HepG2 (cell line): ENCODE measurements around the gene FNDC8. TPM values are rescaled to one million over a fixed set of nuclear protein-coding genes. Genes with fewer than 3 reads are reported as not detected.

ENCODE experiments used
- ELF1 ChIP-seq: sonication (generic); formaldehyde crosslinking; IDR thresholded peaks from 2 replicates; pipeline ENCODE4 v1.4.0; 2020; ENCODE audit warnings: missing genetic modification reagents
- HOXA5 ChIP-seq: sonication (generic); formaldehyde crosslinking; IDR thresholded peaks from 2 replicates; pipeline ENCODE4 v1.4.0; 2020; ENCODE audit warnings: missing genetic modification reagents
- IRX3 ChIP-seq: sonication (generic); formaldehyde crosslinking; IDR thresholded peaks from 2 replicates; pipeline ENCODE4 v1.8.1; 2023; ENCODE audit warnings: mild to moderate bottlenecking, low read depth, missing genetic modification reagents, borderline replicate concordance
- MAFG ChIP-seq: sonication (generic); formaldehyde crosslinking; IDR thresholded peaks from 2 replicates; pipeline ENCODE4 v1.5.1; 2020; ENCODE audit warnings: mild to moderate bottlenecking, missing genetic modification reagents
- PAWR ChIP-seq: sonication (generic); formaldehyde crosslinking; IDR thresholded peaks from 2 replicates; pipeline ENCODE4 v1.4.0; 2020; ENCODE audit warnings: missing genetic modification reagents, mild to moderate bottlenecking, borderline replicate concordance
- RARG ChIP-seq: sonication (generic); formaldehyde crosslinking; IDR thresholded peaks from 2 replicates; pipeline ENCODE4 v1.4.0; 2020; ENCODE audit warnings: low read depth, mild to moderate bottlenecking, missing genetic modification reagents
- RBM22 ChIP-seq: fragments of 200-400 bp; formaldehyde crosslinking; optimal IDR thresholded peaks from 2 replicates; pipeline ENCODE3; 2017; ENCODE audit warnings: mild to moderate bottlenecking, low read length, moderate library complexity
- SNAPC2 ChIP-seq: sonication (generic); formaldehyde crosslinking; IDR thresholded peaks from 2 replicates; pipeline ENCODE4 v1.8.1; 2022; ENCODE audit warnings: mild to moderate bottlenecking, missing genetic modification reagents
- ZNF337 ChIP-seq: sonication (generic); formaldehyde crosslinking; IDR thresholded peaks from 2 replicates; pipeline ENCODE4 v1.5.1; 2020; ENCODE audit warnings: missing genetic modification reagents, low read depth, mild to moderate bottlenecking, borderline replicate concordance
- ZNF652 ChIP-seq: IDR thresholded peaks from 2 replicates; pipeline ENCODE4 v1.6.1; 2016; ENCODE audit warnings: low read depth, borderline replicate concordance
- ZNF670 ChIP-seq: sonication (generic); formaldehyde crosslinking; IDR thresholded peaks from 2 replicates; pipeline ENCODE4 v1.8.0; 2022; ENCODE audit warnings: mild to moderate bottlenecking, missing genetic modification reagents, borderline replicate concordance
- ZNF891 ChIP-seq: sonication (generic); formaldehyde crosslinking; IDR thresholded peaks from 2 replicates; pipeline ENCODE4 v1.5.0; 2020; ENCODE audit warnings: mild to moderate bottlenecking, missing genetic modification reagents
- ZSCAN9 ChIP-seq: IDR thresholded peaks from 2 replicates; pipeline ENCODE4 v1.6.1; 2016; ENCODE audit warnings: borderline replicate concordance
- polyA plus RNA-seq, 8 experiments: library from polyadenylated mRNA; depleted of rRNA in 3 of 8; stranded (reverse) in 7 of 8; unstranded in 1 of 8; fragments of >200 nt; fragmentation: Illumina TruSeq in 4 of 8; extraction: Trizol in 4 of 8; gene quantifications; 2 replicates each; pipeline versions ENCODE4 v1.2.1 to v1.2.3, GENCODE V29; 2011 to 2016; ENCODE audit warnings: low read depth in 4 of 8, missing spikeins in 1 of 8, mixed read lengths in 1 of 8; ENCODE audit not compliant: insufficient read depth in 1 of 8
- total RNA-seq, 5 experiments: library from RNA; depleted of rRNA; stranded (reverse); fragments of >200 nt; fragmentation: Illumina TruSeq; extraction: Trizol; gene quantifications; 2 replicates each; pipeline ENCODE4 v1.2.3, GENCODE V29; 2016; ENCODE audit warnings: low read depth in 1 of 5
- TF ChIP-seq, protein P1 (sequence below): sonication (generic); formaldehyde crosslinking; IDR thresholded peaks from 2 replicates; pipeline ENCODE4 v1.5.0; 2020; ENCODE audit warnings: missing genetic modification reagents
- TF ChIP-seq, protein P2 (sequence below): sonication (generic); formaldehyde crosslinking; IDR thresholded peaks from 2 replicates; pipeline ENCODE4 v1.5.0; 2020; ENCODE audit warnings: mild to moderate bottlenecking, missing genetic modification reagents, moderate library complexity
- TF ChIP-seq, protein P3 (sequence below): sonication (generic); formaldehyde crosslinking; IDR thresholded peaks from 2 replicates; pipeline ENCODE4 v1.4.0; 2020; ENCODE audit warnings: missing genetic modification reagents, borderline replicate concordance
- TF ChIP-seq, protein P4 (sequence below): IDR thresholded peaks from 2 replicates; pipeline ENCODE4 v1.6.1; 2016; ENCODE audit warnings: missing genetic modification reagents, missing compliant biosample characterization
- TF ChIP-seq, protein P5 (sequence below): sonication (generic); formaldehyde crosslinking; IDR thresholded peaks from 2 replicates; pipeline ENCODE4 v1.4.0; 2020; ENCODE audit warnings: mild to moderate bottlenecking, missing genetic modification reagents, borderline replicate concordance

FNDC8 gene
- total and polyA plus RNA-seq, 2 of the 13 experiments (the other 11 are each of a cell fraction or from before 2014, with no cell fraction given), result not detected

DNA sequence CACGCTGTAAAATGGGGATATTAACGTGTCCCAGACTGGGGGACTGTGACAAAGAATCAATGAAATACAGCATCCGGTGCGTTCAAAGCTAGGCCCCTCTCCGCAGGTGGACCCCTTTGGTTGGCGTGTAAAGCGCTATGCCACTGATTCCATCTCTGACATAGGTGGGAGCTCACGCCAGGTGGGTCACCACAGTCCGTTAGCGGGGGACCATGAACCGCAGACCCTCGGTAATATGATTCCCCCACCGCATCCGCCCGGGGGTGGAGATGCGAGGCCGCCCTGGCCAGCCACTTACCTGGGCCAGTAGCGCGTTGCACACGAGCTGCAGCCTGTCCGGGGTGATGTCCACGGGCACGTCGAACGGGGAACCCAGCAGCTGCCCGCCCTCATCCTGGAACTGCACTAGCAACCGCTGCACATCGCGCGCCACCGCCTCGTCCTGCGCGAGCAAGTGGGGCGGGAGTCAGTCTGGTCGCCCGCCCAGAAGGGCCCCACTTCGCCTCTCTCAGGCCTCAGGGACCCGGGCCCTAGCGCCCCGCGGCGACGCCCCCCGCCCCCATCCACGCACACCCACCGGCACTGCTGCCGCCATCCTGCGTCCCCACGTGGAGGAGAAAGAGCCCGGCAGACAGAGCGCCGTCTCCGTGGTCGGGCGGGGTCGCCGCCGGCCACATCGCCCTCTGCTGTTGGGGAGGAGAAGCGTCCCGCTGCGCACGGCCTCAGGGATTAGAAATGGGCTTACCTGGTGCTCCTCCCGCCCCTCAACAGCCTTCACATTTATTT, 20.5 kb downstream of the FNDC8 start, which contains the start of gene NLE1 (continued):
- peak; percentile 87; the same call in 1 of the 2 replicates for TF ChIP-seq ZSCAN9 (CRISPR knock-in tag)
- TF ChIP-seq, protein P1, sequence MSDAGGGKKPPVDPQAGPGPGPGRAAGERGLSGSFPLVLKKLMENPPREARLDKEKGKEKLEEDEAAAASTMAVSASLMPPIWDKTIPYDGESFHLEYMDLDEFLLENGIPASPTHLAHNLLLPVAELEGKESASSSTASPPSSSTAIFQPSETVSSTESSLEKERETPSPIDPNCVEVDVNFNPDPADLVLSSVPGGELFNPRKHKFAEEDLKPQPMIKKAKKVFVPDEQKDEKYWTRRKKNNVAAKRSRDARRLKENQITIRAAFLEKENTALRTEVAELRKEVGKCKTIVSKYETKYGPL (CRISPR knock-in tag), result no peak
- TF ChIP-seq, protein P2, sequence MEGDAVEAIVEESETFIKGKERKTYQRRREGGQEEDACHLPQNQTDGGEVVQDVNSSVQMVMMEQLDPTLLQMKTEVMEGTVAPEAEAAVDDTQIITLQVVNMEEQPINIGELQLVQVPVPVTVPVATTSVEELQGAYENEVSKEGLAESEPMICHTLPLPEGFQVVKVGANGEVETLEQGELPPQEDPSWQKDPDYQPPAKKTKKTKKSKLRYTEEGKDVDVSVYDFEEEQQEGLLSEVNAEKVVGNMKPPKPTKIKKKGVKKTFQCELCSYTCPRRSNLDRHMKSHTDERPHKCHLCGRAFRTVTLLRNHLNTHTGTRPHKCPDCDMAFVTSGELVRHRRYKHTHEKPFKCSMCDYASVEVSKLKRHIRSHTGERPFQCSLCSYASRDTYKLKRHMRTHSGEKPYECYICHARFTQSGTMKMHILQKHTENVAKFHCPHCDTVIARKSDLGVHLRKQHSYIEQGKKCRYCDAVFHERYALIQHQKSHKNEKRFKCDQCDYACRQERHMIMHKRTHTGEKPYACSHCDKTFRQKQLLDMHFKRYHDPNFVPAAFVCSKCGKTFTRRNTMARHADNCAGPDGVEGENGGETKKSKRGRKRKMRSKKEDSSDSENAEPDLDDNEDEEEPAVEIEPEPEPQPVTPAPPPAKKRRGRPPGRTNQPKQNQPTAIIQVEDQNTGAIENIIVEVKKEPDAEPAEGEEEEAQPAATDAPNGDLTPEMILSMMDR (CRISPR knock-in tag), result peak; percentile 95
- TF ChIP-seq ELF1 (CRISPR knock-in tag), result peak; percentile 70; the same call in 1 of the 2 replicates
- peak; percentile 81 for TF ChIP-seq ZNF891
- TF ChIP-seq HOXA5 (CRISPR knock-in tag), result no peak
- TF ChIP-seq, protein P3, sequence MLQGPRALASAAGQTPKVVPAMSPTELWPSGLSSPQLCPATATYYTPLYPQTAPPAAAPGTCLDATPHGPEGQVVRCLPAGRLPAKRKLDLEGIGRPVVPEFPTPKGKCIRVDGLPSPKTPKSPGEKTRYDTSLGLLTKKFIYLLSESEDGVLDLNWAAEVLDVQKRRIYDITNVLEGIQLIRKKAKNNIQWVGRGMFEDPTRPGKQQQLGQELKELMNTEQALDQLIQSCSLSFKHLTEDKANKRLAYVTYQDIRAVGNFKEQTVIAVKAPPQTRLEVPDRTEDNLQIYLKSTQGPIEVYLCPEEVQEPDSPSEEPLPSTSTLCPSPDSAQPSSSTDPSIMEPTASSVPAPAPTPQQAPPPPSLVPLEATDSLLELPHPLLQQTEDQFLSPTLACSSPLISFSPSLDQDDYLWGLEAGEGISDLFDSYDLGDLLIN (CRISPR knock-in tag), result no peak
- TF ChIP-seq RBM22, result peak; percentile 60
- no peak for TF ChIP-seq ZNF670
- no peak for TF ChIP-seq ZNF652 (CRISPR knock-in tag)
- no peak for TF ChIP-seq MAFG (CRISPR knock-in tag)
- TF ChIP-seq PAWR (CRISPR knock-in tag), result no peak
- TF ChIP-seq IRX3 (CRISPR knock-in tag), result no peak
- no peak for TF ChIP-seq ZNF337 (CRISPR knock-in tag)
- 0 out of 2 replicates have a peak, but pooled peaks have one; percentile 27 for TF ChIP-seq SNAPC2
- 0 out of 2 replicates have a peak, but pooled peaks have one; percentile 54 for TF ChIP-seq RARG (CRISPR knock-in tag)
- TF ChIP-seq, protein P4, sequence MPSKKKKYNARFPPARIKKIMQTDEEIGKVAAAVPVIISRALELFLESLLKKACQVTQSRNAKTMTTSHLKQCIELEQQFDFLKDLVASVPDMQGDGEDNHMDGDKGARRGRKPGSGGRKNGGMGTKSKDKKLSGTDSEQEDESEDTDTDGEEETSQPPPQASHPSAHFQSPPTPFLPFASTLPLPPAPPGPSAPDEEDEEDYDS (CRISPR knock-in tag), result peak; percentile 57; the same call in 1 of the 2 replicates
- TF ChIP-seq, protein P5, sequence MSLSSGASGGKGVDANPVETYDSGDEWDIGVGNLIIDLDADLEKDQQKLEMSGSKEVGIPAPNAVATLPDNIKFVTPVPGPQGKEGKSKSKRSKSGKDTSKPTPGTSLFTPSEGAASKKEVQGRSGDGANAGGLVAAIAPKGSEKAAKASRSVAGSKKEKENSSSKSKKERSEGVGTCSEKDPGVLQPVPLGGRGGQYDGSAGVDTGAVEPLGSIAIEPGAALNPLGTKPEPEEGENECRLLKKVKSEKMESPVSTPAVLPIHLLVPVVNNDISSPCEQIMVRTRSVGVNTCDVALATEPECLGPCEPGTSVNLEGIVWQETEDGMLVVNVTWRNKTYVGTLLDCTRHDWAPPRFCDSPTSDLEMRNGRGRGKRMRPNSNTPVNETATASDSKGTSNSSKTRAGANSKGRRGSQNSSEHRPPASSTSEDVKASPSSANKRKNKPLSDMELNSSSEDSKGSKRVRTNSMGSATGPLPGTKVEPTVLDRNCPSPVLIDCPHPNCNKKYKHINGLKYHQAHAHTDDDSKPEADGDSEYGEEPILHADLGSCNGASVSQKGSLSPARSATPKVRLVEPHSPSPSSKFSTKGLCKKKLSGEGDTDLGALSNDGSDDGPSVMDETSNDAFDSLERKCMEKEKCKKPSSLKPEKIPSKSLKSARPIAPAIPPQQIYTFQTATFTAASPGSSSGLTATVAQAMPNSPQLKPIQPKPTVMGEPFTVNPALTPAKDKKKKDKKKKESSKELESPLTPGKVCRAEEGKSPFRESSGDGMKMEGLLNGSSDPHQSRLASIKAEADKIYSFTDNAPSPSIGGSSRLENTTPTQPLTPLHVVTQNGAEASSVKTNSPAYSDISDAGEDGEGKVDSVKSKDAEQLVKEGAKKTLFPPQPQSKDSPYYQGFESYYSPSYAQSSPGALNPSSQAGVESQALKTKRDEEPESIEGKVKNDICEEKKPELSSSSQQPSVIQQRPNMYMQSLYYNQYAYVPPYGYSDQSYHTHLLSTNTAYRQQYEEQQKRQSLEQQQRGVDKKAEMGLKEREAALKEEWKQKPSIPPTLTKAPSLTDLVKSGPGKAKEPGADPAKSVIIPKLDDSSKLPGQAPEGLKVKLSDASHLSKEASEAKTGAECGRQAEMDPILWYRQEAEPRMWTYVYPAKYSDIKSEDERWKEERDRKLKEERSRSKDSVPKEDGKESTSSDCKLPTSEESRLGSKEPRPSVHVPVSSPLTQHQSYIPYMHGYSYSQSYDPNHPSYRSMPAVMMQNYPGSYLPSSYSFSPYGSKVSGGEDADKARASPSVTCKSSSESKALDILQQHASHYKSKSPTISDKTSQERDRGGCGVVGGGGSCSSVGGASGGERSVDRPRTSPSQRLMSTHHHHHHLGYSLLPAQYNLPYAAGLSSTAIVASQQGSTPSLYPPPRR (CRISPR knock-in tag), result peak; percentile 56; the same call in 1 of the 2 replicates
